Activated naive CD8-positive, alpha-beta T cell treated with anti-CD3 and anti-CD28 coated beads, Interleukin-2, amount 50 U/mL, for 16 hours (primary cell): ENCODE data around the gene ARL4D.
"Not testable (repeated sequence)": the region's sequence is repeated elsewhere in the genome, so short reads cannot be mapped to it uniquely, and the experiment has no call there.

Experiments used
- DNase-seq: peaks from one replicate; pipeline ENCODE4 v3.0.0-alpha.2; 2020; ENCODE audit warnings: low read depth, low spot score

Gene ARL4D

DNA sequence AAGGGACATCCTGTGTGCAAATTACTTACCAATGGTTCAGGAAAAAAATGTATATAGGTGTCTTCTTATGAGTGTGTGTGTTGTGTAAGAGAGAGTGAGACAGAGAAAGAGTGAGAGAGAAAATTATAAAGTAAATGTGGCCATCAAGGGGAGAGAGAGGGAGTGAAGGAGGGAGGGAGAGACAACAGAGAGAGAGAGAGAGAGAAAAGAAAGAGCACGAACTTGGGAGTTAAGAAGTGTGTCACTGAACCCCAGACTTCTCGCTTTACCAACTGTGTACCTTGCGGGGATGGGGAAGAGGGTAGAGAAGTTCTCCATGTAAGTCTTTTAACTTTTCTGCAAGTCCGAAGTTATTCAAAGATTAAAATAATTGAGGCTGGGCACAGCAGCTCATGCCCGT is 28.8 kb upstream of the ARL4D start:
- DNase-seq: no peak

DNA sequence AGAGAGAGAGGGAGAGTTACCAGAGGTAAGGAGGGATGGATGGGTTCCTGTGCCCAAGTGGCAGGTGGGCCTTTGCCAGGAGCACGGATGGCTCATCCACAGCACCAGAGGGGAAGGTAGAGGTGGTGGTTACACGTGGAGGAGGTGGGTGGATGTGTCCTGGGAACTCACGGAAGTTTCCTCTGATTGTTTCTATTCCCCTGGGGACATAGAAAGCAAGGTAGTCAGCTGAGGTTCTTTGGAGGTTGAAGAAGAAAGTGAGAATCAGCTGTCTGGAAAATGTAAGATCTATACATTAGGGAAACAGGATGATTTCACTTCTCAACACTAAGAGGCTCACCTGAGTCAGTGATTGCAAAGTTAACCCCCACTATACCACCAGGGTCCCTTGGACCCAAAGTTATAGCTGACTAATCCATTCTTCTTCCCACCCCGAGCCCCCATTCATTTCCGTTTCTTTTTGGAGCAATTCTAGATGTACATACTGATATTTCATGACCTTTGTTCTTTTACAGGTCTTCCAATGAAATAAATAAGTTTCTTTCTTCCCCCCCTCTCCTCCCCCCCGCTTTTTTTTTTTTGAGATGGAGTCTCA is 27.5 kb upstream of the ARL4D start:
- no peak for DNase-seq

DNA sequence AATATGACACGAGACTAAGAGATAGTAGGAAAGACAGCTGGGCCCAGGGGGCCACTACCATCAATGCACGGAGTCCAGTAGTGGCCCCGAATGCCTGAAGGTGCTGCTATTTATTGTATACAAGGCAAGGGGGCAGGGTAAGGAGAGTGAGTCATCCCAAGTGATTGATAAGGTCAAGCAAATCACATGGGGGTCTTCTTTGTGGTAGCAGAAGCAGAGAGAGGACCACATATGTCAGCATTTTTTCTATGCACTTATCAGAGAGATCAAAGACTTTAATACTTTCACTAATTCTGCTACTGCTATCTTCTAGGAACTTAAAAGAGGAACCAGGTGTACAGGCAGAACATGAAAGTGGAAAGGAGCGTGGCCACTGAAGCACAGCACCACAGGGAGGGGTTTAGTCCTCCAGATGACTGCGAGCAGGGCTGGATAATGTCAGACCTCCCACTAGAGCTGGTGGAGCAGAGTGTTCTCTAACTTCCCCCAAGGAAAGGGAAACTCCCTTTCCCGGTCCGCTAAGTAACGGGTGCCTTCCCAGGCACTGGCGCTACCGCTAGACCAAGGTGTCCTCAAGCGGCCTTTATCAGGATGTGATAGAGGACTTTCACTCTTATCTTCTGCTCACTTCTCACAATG is 26.4 kb upstream of the ARL4D start:
- no peak for DNase-seq

- DNase-seq: no peak
Measured at GRCh38 chr17:43373356-43373755, 25.4 kb upstream of the ARL4D start.

DNA sequence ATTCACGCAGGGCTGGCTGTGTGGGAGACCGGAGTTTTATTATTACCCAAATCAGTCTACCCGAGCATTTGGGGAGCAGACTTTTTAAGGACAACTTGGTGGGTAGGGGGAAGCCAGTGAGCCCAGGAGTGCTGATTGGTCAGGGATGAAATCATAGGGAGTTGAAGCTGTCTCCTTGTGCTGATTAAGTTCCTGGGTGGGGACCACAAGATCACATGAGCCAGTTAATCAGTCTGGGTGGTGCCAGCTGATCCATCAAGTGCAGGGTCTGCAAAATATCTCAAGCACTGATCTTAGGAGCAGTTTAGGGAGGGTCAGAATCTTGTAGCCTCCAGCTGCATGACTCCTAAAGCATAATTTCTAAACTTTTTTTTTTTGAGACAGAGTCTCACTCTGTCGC is 22.9 kb upstream of the ARL4D start:
- DNase-seq: not testable (repeated sequence)

GRCh38 chr17:43377056-43377810 is 21.6 kb upstream of the ARL4D start:
- no peak for DNase-seq

GRCh38 chr17:43378766-43379165 is 20.0 kb upstream of the ARL4D start:
- DNase-seq: no peak

GRCh38 chr17:43380307-43380706 is 18.5 kb upstream of the ARL4D start:
- no peak for DNase-seq

DNA sequence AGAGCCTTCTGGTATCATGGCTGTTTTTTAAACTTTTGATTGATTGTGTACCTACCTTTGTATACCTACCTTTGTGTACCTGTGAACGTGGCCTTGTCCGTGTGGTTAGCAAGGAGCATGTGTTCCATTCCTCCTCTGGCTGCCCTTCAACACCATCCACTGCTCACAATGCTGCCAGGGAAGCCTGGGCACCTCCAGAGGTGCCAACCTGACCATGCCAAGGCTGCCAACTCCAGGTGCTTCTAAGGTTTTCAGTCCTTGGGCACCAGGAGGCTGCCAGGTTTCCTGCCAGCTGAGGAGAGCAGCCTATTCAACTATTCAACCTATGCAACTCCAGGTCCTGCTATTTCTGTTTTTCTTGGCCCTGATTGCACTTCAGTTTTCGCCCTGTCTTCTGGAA is 17.6 kb upstream of the ARL4D start:
- DNase-seq: no peak

GRCh38 chr17:43381621-43382020 is 17.2 kb upstream of the ARL4D start:
- DNase-seq: no peak

GRCh38 chr17:43382776-43383175 is 16.0 kb upstream of the ARL4D start:
- no peak for DNase-seq

DNA sequence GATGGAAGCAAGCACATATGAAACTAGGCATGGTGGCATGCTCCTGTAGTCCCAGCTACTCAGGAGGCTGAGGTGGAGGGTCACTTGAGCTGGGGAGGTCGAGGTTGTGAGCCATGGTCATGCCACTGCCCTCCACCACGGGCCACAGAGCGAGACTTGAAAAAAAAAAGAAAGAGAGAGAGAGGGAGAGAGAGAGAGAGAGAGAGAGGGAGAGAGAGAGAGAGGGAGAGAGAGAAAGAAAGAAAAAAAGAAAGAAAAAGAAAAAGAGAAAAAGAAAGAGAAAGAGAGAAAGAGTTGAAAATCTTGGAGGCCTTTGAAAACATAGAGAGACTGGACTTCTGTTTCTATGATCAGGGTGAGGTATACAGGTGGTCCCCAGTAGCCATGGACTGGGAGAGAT is 15.4 kb upstream of the ARL4D start:
- no peak for DNase-seq

DNA sequence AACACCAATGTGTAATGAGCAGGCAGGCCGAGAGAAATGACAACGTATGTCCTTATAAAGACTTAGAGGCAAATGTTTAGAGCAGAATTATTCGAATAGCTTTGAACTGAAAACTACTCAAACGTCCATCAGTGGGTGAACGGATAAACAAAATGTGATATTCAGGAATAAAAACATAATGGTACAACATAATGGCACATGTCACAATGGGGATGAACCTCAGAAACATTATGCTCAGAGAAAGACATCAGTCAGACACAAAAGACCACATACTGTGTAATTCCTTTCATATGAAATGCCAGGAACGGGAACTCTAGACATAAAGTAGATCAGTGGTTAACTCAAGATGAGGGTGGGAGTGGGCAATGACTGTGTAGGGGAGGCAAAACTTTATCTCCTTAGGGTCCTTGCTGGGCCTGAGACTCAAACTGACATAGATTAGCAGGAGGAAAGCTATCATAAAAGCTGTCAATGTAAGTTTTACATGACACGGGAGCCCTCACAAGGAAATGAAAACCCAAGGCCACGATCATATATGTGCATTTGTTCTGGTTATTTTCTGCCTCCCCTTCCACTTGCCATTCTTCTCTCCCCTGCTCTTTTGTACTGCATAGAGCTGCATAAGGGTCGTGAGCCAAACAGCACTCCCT is 14.8 kb upstream of the ARL4D start:
- no peak for DNase-seq

- no peak for DNase-seq
Measured at GRCh38 chr17:43384476-43384862, 14.3 kb upstream of the ARL4D start.

GRCh38 chr17:43385046-43385831 is 13.6 kb upstream of the ARL4D start:
- no peak for DNase-seq

DNA sequence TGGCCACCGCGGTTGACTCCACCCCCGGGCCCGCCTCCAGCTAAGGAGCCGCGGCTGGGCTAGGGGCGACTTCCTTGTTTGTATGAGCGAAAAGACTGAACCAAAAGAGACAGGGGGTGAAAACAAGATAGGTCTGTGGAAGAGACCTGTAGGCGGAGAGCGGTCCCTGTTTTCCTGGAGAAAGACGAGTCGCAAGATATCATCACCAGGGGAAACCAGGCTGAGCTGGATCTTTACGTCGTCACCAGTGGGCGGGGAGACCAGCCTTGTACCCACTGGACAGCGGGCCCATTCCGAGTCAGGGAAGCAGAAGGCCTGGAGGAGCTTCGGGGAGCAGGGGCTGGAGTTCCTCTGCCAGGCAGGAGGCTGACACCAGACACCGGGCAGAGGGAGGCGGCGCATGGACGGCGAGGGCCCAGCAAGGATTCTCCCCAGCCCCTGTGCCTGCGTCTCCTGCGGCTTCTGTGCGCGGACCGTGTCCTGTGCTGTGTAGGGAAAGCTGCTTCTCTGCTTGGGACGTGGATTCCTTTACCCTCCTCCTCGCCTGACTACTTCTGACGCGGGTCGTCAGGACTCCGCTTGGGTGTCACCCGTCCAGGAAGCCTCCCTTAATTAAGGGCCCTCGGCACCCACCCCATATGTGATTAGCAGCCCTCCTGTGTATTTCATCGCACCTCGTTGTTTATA is 10.3 kb upstream of the ARL4D start:
- DNase-seq: peak; percentile 71

GRCh38 chr17:43389046-43389947 is 9.5 kb upstream of the ARL4D start:
- DNase-seq: peak; percentile 59

GRCh38 chr17:43392397-43392796 is 6.4 kb upstream of the ARL4D start:
- DNase-seq: no peak

- peak; percentile 78 for DNase-seq
Measured at GRCh38 chr17:43393944-43394482, 4.8 kb upstream of the ARL4D start.

- not testable (repeated sequence) for DNase-seq
Measured at GRCh38 chr17:43394696-43395095, 4.1 kb upstream of the ARL4D start.
